MCF 10A (cell line): ENCODE measurements around the gene TADA3. TPM values are rescaled to one million over a fixed set of nuclear protein-coding genes. Genes with fewer than 3 reads are reported as not detected.

Experiments
- BruUV-seq: library from RNA; stranded (reverse); fragments of 400-500 nt; replicated peaks from 2 replicates; lab custom pipeline; 2021; lab: Mats Ljungman, UMichigan
- CTCF ChIA-PET: fragments of 300-600 bp; sonication (Branson Sonifier 250); formaldehyde crosslinking; extraction: SDS; loops from one replicate; lab custom pipeline; 2021; ENCODE audit warnings: antibody characterized with exemption, inconsistent platforms; lab: Yijun Ruan, JAX
- POLR2A ChIA-PET: fragments of 300-600, 350-650 bp; sonication (Branson Sonifier 250); formaldehyde crosslinking; extraction: SDS; loops from one replicate; lab custom pipeline; 2020; ENCODE audit warnings: antibody characterized with exemption, inconsistent platforms; lab: Yijun Ruan, JAX
- DNase-seq: peaks from one replicate; pipeline ENCODE4 v3.0.0-alpha.2; 2018; ENCODE audit not compliant: unreplicated experiment
- H3K27ac Mint-ChIP-seq: one replicate; pipeline ENCODE4 v1.8.0; 2022; ENCODE audit warnings: mild to moderate bottlenecking, low read depth, mixed read lengths; ENCODE audit not compliant: unreplicated experiment
- H3K27me3 Mint-ChIP-seq: one replicate; pipeline ENCODE4 v1.8.0; 2022; ENCODE audit warnings: mixed read lengths; ENCODE audit not compliant: insufficient read depth, unreplicated experiment
- H3K36me3 Mint-ChIP-seq: one replicate; pipeline ENCODE4 v1.8.0; 2022; ENCODE audit warnings: mild to moderate bottlenecking, moderate library complexity, mixed read lengths; ENCODE audit not compliant: insufficient read depth, unreplicated experiment
- H3K4me1 Mint-ChIP-seq: one replicate; pipeline ENCODE4 v1.8.0; 2022; ENCODE audit warnings: mixed read lengths; ENCODE audit not compliant: insufficient read depth, unreplicated experiment
- H3K4me3 Mint-ChIP-seq: one replicate; pipeline ENCODE4 v1.8.0; 2022; ENCODE audit warnings: mild to moderate bottlenecking, moderate library complexity, mixed read lengths; ENCODE audit not compliant: unreplicated experiment
- H3K9me3 Mint-ChIP-seq: one replicate; pipeline ENCODE4 v1.8.0; 2022; ENCODE audit warnings: mixed read lengths; ENCODE audit not compliant: unreplicated experiment
- intact Hi-C: fragments of 100-400 bp; cut with micrococcal nuclease; formaldehyde crosslinking; loops from 2 replicates; pipeline ENCODE4 v1.14.1; 2022
- total RNA-seq: library from RNA; stranded (reverse); gene quantifications from 2 replicates; pipeline ENCODE4 v1.2.3, GENCODE V29; 2022
- TF ChIP-seq, protein P1 (sequence below): fragments of 200-600 bp; IDR thresholded peaks from one replicate; pipeline ENCODE4 v1.8.0; 2022; ENCODE audit warnings: antibody characterized with exemption, mild to moderate bottlenecking; ENCODE audit not compliant: unreplicated experiment

The TADA3 gene
- total RNA-seq, 1 experiment from 2014 or later, result 77.1 TPM

DNA sequence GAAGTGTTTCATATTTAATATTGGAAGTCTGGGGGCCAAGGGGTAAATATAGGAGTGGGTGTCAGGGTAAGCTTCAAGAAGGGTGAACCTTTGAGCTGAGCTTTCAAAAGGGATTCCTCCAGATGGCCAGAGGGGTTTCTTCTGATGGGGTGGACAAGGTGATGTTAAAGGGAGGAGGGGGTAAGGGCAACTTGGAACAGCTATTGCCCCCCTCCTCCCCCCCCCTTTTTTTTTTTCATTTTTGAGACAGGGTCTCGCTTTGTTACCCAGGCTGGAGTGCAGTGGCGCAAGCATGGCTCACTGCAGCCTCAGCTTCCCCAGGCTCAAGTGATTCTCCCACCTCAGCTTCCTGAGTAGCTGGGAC is 15.7 kb upstream of the TADA3 start:
- Mint-ChIP-seq H3K4me3 (no peak overlapping the region), H3K9me3 (no peaks in the 10 kb centered on the region), H3K27me3 (no peaks in the 10 kb centered on the region), H3K4me1 (peaks cover 23% of the 10 kb centered on the region), H3K27ac (no peak overlapping the region), H3K36me3 (peaks cover 41% of the 10 kb centered on the region)
- DNase-seq, result no peak
- CTCF ChIA-PET, result interaction anchor here (0.5 to 2.8 kb wide), 6 partner anchors 12 to 819 kb away, joined by 3 to 10 read pairs (median 4); no protein-coding TSS in a partner anchor
- POLR2A ChIA-PET, result interaction anchor here (0.6 to 3.9 kb wide), 6 partner anchors 12 to 139 kb away, joined by 3 to 23 read pairs (median 3); partner anchors contain the start of genes ARPC4 and TADA3
- intact Hi-C loops, result no loop called here
- TF ChIP-seq, protein P1, sequence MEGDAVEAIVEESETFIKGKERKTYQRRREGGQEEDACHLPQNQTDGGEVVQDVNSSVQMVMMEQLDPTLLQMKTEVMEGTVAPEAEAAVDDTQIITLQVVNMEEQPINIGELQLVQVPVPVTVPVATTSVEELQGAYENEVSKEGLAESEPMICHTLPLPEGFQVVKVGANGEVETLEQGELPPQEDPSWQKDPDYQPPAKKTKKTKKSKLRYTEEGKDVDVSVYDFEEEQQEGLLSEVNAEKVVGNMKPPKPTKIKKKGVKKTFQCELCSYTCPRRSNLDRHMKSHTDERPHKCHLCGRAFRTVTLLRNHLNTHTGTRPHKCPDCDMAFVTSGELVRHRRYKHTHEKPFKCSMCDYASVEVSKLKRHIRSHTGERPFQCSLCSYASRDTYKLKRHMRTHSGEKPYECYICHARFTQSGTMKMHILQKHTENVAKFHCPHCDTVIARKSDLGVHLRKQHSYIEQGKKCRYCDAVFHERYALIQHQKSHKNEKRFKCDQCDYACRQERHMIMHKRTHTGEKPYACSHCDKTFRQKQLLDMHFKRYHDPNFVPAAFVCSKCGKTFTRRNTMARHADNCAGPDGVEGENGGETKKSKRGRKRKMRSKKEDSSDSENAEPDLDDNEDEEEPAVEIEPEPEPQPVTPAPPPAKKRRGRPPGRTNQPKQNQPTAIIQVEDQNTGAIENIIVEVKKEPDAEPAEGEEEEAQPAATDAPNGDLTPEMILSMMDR, result no peak
- BruUV-seq, result no TSS peak

DNA sequence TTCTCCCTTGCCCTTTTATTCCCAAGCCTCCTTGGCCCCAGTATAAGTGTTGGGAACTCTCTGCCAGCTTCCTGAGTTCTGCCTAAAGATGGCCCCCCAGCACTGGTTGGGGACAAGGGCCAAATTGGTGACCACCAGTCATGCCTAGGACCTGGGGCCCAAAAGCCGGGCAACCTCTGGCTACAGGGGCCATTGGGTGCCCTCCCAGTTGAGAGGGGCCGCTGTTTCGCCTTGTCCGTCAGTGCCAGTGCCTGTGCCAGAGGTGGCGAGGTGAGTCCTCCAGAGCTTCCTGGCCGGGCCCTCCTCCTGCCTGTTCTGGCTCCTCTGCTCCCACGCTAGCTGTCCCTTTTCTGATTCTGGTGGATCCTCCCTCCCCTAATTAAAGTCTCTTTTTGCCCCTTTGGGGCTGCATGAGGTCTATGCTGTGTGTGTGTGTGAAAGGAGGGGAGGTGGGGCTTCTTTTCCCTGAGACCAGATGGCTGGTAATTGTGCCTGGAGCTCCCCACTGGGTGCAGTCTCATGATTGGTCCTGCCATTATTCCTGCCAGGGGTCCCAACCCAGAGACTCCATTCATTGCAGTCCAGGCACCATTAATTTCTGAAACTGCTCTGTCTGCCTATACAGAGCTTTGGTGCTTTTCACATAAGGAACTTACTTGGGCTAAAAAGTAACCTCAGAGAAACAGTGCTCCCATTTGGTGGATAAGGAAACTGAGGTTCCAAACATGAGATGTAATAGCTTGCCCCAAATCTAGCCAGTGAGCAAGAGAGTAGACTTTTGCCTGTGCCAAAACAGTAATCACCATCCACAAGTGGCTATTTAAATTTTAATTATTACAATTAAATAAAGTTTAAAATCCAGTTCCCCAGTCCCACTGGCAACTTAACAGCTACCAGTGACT is 14.7 kb upstream of the TADA3 start:
- TF ChIP-seq, protein P1, result no peak
- Mint-ChIP-seq H3K36me3 (peaks cover 51% of the 10 kb centered on the region), H3K27me3 (no peaks in the 10 kb centered on the region), H3K4me1 (peaks cover 23% of the 10 kb centered on the region), H3K9me3 (no peaks in the 10 kb centered on the region), H3K27ac (no peak overlapping the region), H3K4me3 (no peak overlapping the region)
- ChIA-PET POLR2A (interaction anchor here (1.1 to 3.9 kb wide), 3 partner anchors 14 to 140 kb away, joined by 3 to 23 read pairs (median 3); partner anchors contain the start of genes ARPC4 and TADA3), CTCF (interaction anchor here (0.7 to 2.8 kb wide), 4 partner anchors 48 to 198 kb away, joined by 3 to 10 read pairs (median 4); no protein-coding TSS in a partner anchor)
- BruUV-seq, result no TSS peak
- intact Hi-C loops, result no loop called here
- no peak for DNase-seq

DNA sequence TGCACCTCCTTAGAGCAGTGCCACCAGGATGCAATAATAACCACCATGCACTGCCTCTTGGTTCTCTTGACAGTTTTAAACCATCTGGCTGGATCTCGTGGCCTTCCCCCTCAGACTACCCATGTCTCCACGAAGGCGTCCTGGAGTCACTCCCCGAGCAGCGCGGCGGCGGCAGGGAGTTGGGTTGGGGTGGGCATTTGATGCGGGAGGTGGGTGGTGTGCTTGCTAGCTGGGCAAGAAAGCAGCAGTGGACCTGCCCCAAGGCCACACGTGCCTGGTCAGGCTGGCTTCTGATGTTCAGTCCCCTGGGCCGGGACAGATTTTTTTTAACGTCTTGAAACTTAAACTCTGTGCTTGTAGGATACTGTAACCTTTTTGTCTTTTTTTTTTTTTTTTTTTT is 13.9 kb upstream of the TADA3 start:
- no peak for DNase-seq
- intact Hi-C loops, result no loop called here
- Mint-ChIP-seq H3K27me3 (no peaks in the 10 kb centered on the region), H3K9me3 (no peaks in the 10 kb centered on the region), H3K27ac (no peak overlapping the region), H3K36me3 (peaks cover 59% of the 10 kb centered on the region), H3K4me1 (peaks cover 17% of the 10 kb centered on the region), H3K4me3 (no peak overlapping the region)
- no TSS peak for BruUV-seq
- POLR2A ChIA-PET, result interaction anchor here (1.7 to 3.9 kb wide), 3 partner anchors 13 to 38 kb away, joined by 3 to 23 read pairs (median 9); partner anchors contain the start of genes ARPC4, RPUSD3 and TADA3
- CTCF ChIA-PET, result interaction anchor here (0.6 to 2.8 kb wide), 2 partner anchors 11 to 140 kb away, joined by 3 to 10 read pairs; no protein-coding TSS in a partner anchor
- TF ChIP-seq, protein P1, result no peak

DNA sequence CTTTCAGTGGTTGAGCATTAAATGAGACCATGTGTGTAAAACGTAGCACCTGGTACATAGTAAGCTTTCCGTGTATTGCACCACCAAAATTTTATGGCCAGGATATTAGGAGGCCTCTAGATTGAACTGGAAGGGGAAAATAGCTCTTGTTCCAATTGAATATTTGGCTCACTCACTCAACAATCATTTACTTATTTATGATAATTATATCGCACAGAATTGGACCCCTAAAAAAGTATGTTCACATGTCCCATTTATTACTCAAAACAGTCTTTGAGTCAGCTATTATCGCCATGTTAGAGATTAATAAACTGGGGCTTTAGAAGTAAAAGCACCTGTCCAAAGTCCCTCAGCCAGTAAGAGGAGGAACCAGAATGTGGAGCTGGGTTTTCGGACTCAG is 12.7 kb upstream of the TADA3 start:
- H3K9me3 Mint-ChIP-seq, result no peaks in the 10 kb centered on the region
- H3K36me3 Mint-ChIP-seq, result peaks cover 63% of the 10 kb centered on the region
- H3K27ac Mint-ChIP-seq, result no peak overlapping the region
- BruUV-seq, result no TSS peak
- no peak for DNase-seq
- H3K27me3 Mint-ChIP-seq, result no peaks in the 10 kb centered on the region
- intact Hi-C loops, result no loop called here
- peaks cover 9% of the 10 kb centered on the region for H3K4me1 Mint-ChIP-seq
- TF ChIP-seq, protein P1, result no peak
- H3K4me3 Mint-ChIP-seq, result no peak overlapping the region
- CTCF ChIA-PET, result interaction anchor here (0.6 to 1.0 kb wide), 6 partner anchors 13 to 411 kb away, joined by 3 to 5 read pairs (median 3); partner anchors contain the start of genes ARPC4 and TADA3
- POLR2A ChIA-PET, result interaction anchor here (0.6 to 2.4 kb wide), 5 partner anchors 12 to 165 kb away, joined by 3 to 9 read pairs (median 4); partner anchors contain the start of genes ARPC4 and RPUSD3
